GM18511 (cell line): Measurements from ENCODE around the gene CUX1.
"Not testable (repeated sequence)": the region's sequence is repeated elsewhere in the genome, so short reads cannot be mapped to it uniquely, and the experiment has no call there.

Experiments used
- ATAC-seq: cut with Tn5 transposase; IDR thresholded peaks from one replicate; pipeline ENCODE4 v1.9.1; 2021; ENCODE audit warnings: mild to moderate bottlenecking, moderate library complexity; ENCODE audit not compliant: unreplicated experiment

Gene CUX1

GRCh38 chr7:101913851-101914250 is 96.4 kb downstream of the CUX1 start:
- ATAC-seq = no peak

GRCh38 chr7:101915000-101915399 is 97.6 kb downstream of the CUX1 start:
- ATAC-seq = no peak

GRCh38 chr7:101916041-101916800 is 98.8 kb downstream of the CUX1 start:
- no peak for ATAC-seq

GRCh38 chr7:101916876-101917275 is 99.5 kb downstream of the CUX1 start:
- no peak for ATAC-seq

GRCh38 chr7:101917566-101917965 is 100.1 kb downstream of the CUX1 start:
- no peak for ATAC-seq

- no peak for ATAC-seq
These were observed 101.0 kb downstream of the CUX1 start for GRCh38 chr7:101918426-101918825.

- no peak for ATAC-seq
These were observed 102.1 kb downstream of the CUX1 start for GRCh38 chr7:101919363-101920115.

GRCh38 chr7:101921061-101921460 is 103.6 kb downstream of the CUX1 start:
- no peak for ATAC-seq

- not testable (repeated sequence) for ATAC-seq
These were observed 104.4 kb downstream of the CUX1 start for GRCh38 chr7:101921546-101922489.

- ATAC-seq = no peak
These were observed 105.5 kb downstream of the CUX1 start for GRCh38 chr7:101922631-101923601.

GRCh38 chr7:101923602-101923985 is 106.2 kb downstream of the CUX1 start:
- ATAC-seq = no peak

- no peak for ATAC-seq
These were observed 106.7 kb downstream of the CUX1 start for GRCh38 chr7:101924171-101924570.

GRCh38 chr7:101926265-101926664 is 108.8 kb downstream of the CUX1 start:
- ATAC-seq = no peak

- ATAC-seq = no peak
These were observed 110.0 kb downstream of the CUX1 start for GRCh38 chr7:101927389-101927788.

GRCh38 chr7:101927802-101928201 is 110.4 kb downstream of the CUX1 start:
- ATAC-seq = no peak

GRCh38 chr7:101929256-101929655 is 111.8 kb downstream of the CUX1 start:
- ATAC-seq = no peak

GRCh38 chr7:101929911-101930310 is 112.5 kb downstream of the CUX1 start:
- ATAC-seq = not testable (repeated sequence)

- no peak for ATAC-seq
These were observed 114.7 kb downstream of the CUX1 start for GRCh38 chr7:101932083-101932482.

- ATAC-seq = no peak
These were observed 115.6 kb downstream of the CUX1 start for GRCh38 chr7:101933028-101933427.

- peak; percentile 82 for ATAC-seq
These were observed 116.3 kb downstream of the CUX1 start for GRCh38 chr7:101933688-101934121.
